ENCODE results near the gene AFAP1.

AFAP1 gene

DNA sequence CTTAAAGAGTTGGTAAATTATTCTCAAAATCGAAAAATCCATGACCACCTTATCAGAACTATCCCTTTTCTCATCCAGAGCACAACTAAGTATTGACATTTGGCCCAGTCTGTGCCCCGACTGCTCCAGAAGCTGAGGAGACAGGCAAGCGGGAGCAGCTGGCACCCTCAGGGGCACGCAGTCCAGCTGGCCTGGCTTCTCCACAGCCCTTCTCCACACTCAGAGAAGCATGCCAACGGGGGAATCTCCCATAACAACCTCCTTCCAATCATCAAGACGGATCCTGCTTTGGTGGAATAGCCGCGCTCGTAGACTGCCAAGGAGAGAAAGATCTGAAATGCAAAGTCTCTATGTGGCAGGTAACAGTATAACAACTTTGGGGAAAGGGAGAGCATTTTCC is 85.4 kb downstream of the AFAP1 start:
- Histone ChIP-seq H3K9me2 (replicated peaks; ENCODE audit: low read depth, low read length) (no peaks in the 10 kb centered on the region), H4K20me1 (ENCODE audit: insufficient read depth, low read length, poor library complexity, severe bottlenecking) (no peaks in the 10 kb centered on the region), H3K9ac (ENCODE audit: low read depth, low read length, poor library complexity, severe bottlenecking) (no peak overlapping the region), H3K4me2 (ENCODE audit: low read depth, low read length, poor library complexity, severe bottlenecking) (no peak overlapping the region), H3K4me3 (ENCODE audit: low read length, poor library complexity, severe bottlenecking) (no peak overlapping the region), H3K79me2 (ENCODE audit: insufficient read depth, low read length) (no peaks in the 10 kb centered on the region), H3K9me3 (ENCODE audit: insufficient read depth, low read depth, low read length) (peaks cover 2% of the 10 kb centered on the region; the same call in 1 of the 2 replicates), H3K4me1 (ENCODE audit: insufficient read depth, low read length, poor library complexity, severe bottlenecking) (no peaks in the 10 kb centered on the region), H2AFZ (ENCODE audit: low read length) (no peak overlapping the region), H3K27me3 (ENCODE audit: insufficient read depth, low read length, poor library complexity, severe bottlenecking) (no peaks in the 10 kb centered on the region), H3F3A (ENCODE audit: low read depth) (no peaks in the 10 kb centered on the region), H3K36me3 (ENCODE audit: insufficient read depth, low read length) (no peaks in the 10 kb centered on the region)
- TF ChIP-seq, protein P1, sequence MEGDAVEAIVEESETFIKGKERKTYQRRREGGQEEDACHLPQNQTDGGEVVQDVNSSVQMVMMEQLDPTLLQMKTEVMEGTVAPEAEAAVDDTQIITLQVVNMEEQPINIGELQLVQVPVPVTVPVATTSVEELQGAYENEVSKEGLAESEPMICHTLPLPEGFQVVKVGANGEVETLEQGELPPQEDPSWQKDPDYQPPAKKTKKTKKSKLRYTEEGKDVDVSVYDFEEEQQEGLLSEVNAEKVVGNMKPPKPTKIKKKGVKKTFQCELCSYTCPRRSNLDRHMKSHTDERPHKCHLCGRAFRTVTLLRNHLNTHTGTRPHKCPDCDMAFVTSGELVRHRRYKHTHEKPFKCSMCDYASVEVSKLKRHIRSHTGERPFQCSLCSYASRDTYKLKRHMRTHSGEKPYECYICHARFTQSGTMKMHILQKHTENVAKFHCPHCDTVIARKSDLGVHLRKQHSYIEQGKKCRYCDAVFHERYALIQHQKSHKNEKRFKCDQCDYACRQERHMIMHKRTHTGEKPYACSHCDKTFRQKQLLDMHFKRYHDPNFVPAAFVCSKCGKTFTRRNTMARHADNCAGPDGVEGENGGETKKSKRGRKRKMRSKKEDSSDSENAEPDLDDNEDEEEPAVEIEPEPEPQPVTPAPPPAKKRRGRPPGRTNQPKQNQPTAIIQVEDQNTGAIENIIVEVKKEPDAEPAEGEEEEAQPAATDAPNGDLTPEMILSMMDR (conservative IDR thresholded peaks at IDR 0.05; ENCODE audit: low read length): no peak
- TF ChIP-seq EZH2phosphoT487 (IDR thresholded peaks at IDR 0.05; ENCODE audit: borderline replicate concordance): no peak

DNA sequence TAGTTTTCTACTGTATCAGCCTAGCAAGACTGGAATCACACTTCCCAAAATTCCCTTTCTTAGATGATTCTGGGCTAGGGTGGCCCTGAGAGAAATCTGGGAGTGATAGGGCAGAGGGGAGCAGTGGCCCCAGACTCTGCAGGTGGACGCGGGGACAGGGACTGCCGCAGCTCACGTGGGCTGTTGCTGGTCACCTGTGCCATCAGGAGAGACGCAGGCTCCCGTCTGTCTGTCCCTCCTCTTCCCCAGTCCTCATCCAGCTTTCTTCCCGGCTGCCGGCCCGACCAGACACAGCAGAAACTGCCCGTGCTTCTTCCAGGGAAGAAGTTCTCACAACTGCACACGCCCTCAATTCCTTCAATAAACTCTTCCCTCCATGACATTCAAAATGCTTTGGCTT is 86.4 kb downstream of the AFAP1 start:
- no peaks in the 10 kb centered on the region for H3K4me1 ChIP-seq (ENCODE audit: insufficient read depth, low read length, poor library complexity, severe bottlenecking)
- no peak for TF ChIP-seq EZH2phosphoT487 (IDR thresholded peaks at IDR 0.05; ENCODE audit: borderline replicate concordance)
- TF ChIP-seq, protein P1 (conservative IDR thresholded peaks at IDR 0.05; ENCODE audit: low read length): no peak
- no peaks in the 10 kb centered on the region for H3F3A ChIP-seq (ENCODE audit: low read depth)
- H3K27me3 ChIP-seq (ENCODE audit: insufficient read depth, low read length, poor library complexity, severe bottlenecking): no peaks in the 10 kb centered on the region
- no peaks in the 10 kb centered on the region for H3K79me2 ChIP-seq (ENCODE audit: insufficient read depth, low read length)
- H3K36me3 ChIP-seq (ENCODE audit: insufficient read depth, low read length): no peaks in the 10 kb centered on the region
- H3K9me2 ChIP-seq (replicated peaks; ENCODE audit: low read depth, low read length): no peaks in the 10 kb centered on the region
- no peaks in the 10 kb centered on the region for H4K20me1 ChIP-seq (ENCODE audit: insufficient read depth, low read length, poor library complexity, severe bottlenecking)
- H3K4me2 ChIP-seq (ENCODE audit: low read depth, low read length, poor library complexity, severe bottlenecking): no peak overlapping the region
- H3K4me3 ChIP-seq (ENCODE audit: low read length, poor library complexity, severe bottlenecking): no peak overlapping the region
- no peak overlapping the region for H3K9ac ChIP-seq (ENCODE audit: low read depth, low read length, poor library complexity, severe bottlenecking)
- peaks cover 2% of the 10 kb centered on the region; the same call in 1 of the 2 replicates for H3K9me3 ChIP-seq (ENCODE audit: insufficient read depth, low read depth, low read length)
- H2AFZ ChIP-seq (ENCODE audit: low read length): no peak overlapping the region

DNA sequence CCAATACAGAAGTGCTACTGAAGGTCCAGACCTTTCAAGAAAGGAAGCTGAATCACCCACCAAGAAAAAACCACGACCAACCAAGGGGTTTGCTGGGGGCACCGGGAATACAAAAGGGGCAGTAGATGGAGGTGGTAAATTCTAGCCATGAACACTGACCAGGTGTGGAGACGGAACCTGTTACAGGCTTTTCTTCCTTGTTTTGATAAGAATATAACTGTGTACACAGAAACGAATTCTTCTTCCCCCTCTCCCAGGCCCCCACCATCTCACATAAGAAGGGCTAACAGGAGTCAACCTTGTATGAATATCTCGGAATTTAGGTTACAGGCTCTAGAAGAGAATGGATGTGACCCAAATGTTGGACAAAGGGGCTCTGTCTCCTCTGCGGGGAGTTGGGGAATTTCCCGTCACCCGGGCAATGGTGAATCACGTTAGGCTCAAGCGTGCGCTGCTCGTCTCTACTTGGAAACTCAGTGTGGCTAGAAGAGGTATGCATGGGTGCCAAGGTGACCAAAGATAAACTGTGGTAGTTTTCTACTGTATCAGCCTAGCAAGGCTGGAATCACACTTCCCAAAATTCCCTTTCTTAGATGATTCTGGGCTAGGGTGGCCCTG is 87.0 kb downstream of the AFAP1 start:
- peaks cover 2% of the 10 kb centered on the region; the same call in 1 of the 2 replicates for H3K9me3 ChIP-seq (ENCODE audit: insufficient read depth, low read depth, low read length)
- H3K9ac ChIP-seq (ENCODE audit: low read depth, low read length, poor library complexity, severe bottlenecking): no peak overlapping the region
- no peaks in the 10 kb centered on the region for H3K9me2 ChIP-seq (replicated peaks; ENCODE audit: low read depth, low read length)
- H3K4me2 ChIP-seq (ENCODE audit: low read depth, low read length, poor library complexity, severe bottlenecking): no peak overlapping the region
- H3K27me3 ChIP-seq (ENCODE audit: insufficient read depth, low read length, poor library complexity, severe bottlenecking): no peaks in the 10 kb centered on the region
- H3F3A ChIP-seq (ENCODE audit: low read depth): no peaks in the 10 kb centered on the region
- no peak overlapping the region for H2AFZ ChIP-seq (ENCODE audit: low read length)
- H3K36me3 ChIP-seq (ENCODE audit: insufficient read depth, low read length): no peaks in the 10 kb centered on the region
- TF ChIP-seq, protein P1 (conservative IDR thresholded peaks at IDR 0.05; ENCODE audit: low read length): no peak
- no peak for TF ChIP-seq EZH2phosphoT487 (IDR thresholded peaks at IDR 0.05; ENCODE audit: borderline replicate concordance)
- no peaks in the 10 kb centered on the region for H3K4me1 ChIP-seq (ENCODE audit: insufficient read depth, low read length, poor library complexity, severe bottlenecking)
- H3K4me3 ChIP-seq (ENCODE audit: low read length, poor library complexity, severe bottlenecking): no peak overlapping the region
- H4K20me1 ChIP-seq (ENCODE audit: insufficient read depth, low read length, poor library complexity, severe bottlenecking): no peaks in the 10 kb centered on the region
- H3K79me2 ChIP-seq (ENCODE audit: insufficient read depth, low read length): no peaks in the 10 kb centered on the region

Measured in Loucy (cell line).